HepG2 (cell line): ENCODE measurements around the gene METTL22. TPM values are rescaled to one million over a fixed set of nuclear protein-coding genes. Genes with fewer than 3 reads are reported as not detected.

Source experiments
- ADNP ChIP-seq: sonication (generic); formaldehyde crosslinking; IDR thresholded peaks from 2 replicates; pipeline ENCODE4 v1.4.0; 2020; ENCODE audit warnings: missing genetic modification reagents
- ZC3H13 ChIP-seq: sonication (generic); formaldehyde crosslinking; IDR thresholded peaks from 2 replicates; pipeline ENCODE4 v1.8.1; 2023; ENCODE audit warnings: mild to moderate bottlenecking, missing genetic modification reagents, moderate library complexity
- ZNF737 ChIP-seq: sonication (generic); formaldehyde crosslinking; IDR thresholded peaks from 2 replicates; pipeline ENCODE4 v1.5.0; 2020; ENCODE audit warnings: missing genetic modification reagents, mild to moderate bottlenecking, borderline replicate concordance
- polyA plus RNA-seq, 8 experiments: library from polyadenylated mRNA; depleted of rRNA in 3 of 8; stranded (reverse) in 7 of 8; unstranded in 1 of 8; fragments of >200 nt; fragmentation: Illumina TruSeq in 4 of 8; extraction: Trizol in 4 of 8; gene quantifications; 2 replicates each; pipeline versions ENCODE4 v1.2.1 to v1.2.3, GENCODE V29; 2011 to 2016; ENCODE audit warnings: low read depth in 4 of 8, missing spikeins in 1 of 8, mixed read lengths in 1 of 8; ENCODE audit not compliant: insufficient read depth in 1 of 8
- total RNA-seq, 5 experiments: library from RNA; depleted of rRNA; stranded (reverse); fragments of >200 nt; fragmentation: Illumina TruSeq; extraction: Trizol; gene quantifications; 2 replicates each; pipeline ENCODE4 v1.2.3, GENCODE V29; 2016; ENCODE audit warnings: low read depth in 1 of 5
- TF ChIP-seq, protein P1 (sequence below): sonication (generic); formaldehyde crosslinking; IDR thresholded peaks from 2 replicates; pipeline ENCODE4 v1.4.0; 2020; ENCODE audit warnings: missing genetic modification reagents, borderline replicate concordance
- TF ChIP-seq, protein P2 (sequence below): IDR thresholded peaks from 2 replicates; pipeline ENCODE4 v1.6.1; 2016
- TF ChIP-seq, protein P3 (sequence below): sonication (generic); formaldehyde crosslinking; conservative IDR thresholded peaks from 2 replicates; pipeline ENCODE4 v1.8.0; 2022; ENCODE audit warnings: missing genetic modification reagents
- TF ChIP-seq, protein P4 (sequence below): sonication (generic); formaldehyde crosslinking; IDR thresholded peaks from 2 replicates; pipeline ENCODE4 v1.5.0; 2020; ENCODE audit warnings: missing genetic modification reagents
- TF ChIP-seq, protein P5 (sequence below): sonication (generic); formaldehyde crosslinking; IDR thresholded peaks from 2 replicates; pipeline ENCODE4 v1.4.0; 2020; ENCODE audit warnings: missing genetic modification reagents
- TF ChIP-seq, protein P6 (sequence below): sonication (generic); formaldehyde crosslinking; IDR thresholded peaks from 2 replicates; pipeline ENCODE4 v1.4.0; 2020; ENCODE audit warnings: missing genetic modification reagents, borderline replicate concordance
- TF ChIP-seq, protein P7 (sequence below): IDR thresholded peaks from 2 replicates; pipeline ENCODE4 v1.6.1; 2016; ENCODE audit warnings: mild to moderate bottlenecking

METTL22 gene
- total and polyA plus RNA-seq, 2 of the 13 experiments (the other 11 are each of a cell fraction or from before 2014, with no cell fraction given): 36.2 to 94.8 TPM

DNA sequence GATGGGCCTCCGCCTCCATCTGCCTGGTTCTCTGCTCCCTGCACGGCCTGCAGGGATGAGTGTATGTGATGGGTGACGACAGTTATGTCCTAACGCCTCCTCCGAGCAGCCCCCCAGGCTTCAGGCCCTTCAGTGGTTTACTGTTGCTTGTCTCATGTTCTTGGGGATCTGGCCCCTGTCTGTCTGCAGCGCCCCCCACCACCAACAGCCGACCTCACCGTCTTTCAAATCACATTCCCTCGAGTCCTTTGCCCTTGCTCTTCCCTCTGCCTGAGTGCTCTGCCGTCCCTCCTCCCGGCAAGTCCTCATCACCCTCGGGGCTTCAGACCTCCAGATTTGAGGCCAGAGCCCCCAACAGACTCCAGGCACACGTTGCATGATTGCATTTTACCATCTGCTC, 18.2 kb downstream of the METTL22 start (continued):
- TF ChIP-seq, protein P1, sequence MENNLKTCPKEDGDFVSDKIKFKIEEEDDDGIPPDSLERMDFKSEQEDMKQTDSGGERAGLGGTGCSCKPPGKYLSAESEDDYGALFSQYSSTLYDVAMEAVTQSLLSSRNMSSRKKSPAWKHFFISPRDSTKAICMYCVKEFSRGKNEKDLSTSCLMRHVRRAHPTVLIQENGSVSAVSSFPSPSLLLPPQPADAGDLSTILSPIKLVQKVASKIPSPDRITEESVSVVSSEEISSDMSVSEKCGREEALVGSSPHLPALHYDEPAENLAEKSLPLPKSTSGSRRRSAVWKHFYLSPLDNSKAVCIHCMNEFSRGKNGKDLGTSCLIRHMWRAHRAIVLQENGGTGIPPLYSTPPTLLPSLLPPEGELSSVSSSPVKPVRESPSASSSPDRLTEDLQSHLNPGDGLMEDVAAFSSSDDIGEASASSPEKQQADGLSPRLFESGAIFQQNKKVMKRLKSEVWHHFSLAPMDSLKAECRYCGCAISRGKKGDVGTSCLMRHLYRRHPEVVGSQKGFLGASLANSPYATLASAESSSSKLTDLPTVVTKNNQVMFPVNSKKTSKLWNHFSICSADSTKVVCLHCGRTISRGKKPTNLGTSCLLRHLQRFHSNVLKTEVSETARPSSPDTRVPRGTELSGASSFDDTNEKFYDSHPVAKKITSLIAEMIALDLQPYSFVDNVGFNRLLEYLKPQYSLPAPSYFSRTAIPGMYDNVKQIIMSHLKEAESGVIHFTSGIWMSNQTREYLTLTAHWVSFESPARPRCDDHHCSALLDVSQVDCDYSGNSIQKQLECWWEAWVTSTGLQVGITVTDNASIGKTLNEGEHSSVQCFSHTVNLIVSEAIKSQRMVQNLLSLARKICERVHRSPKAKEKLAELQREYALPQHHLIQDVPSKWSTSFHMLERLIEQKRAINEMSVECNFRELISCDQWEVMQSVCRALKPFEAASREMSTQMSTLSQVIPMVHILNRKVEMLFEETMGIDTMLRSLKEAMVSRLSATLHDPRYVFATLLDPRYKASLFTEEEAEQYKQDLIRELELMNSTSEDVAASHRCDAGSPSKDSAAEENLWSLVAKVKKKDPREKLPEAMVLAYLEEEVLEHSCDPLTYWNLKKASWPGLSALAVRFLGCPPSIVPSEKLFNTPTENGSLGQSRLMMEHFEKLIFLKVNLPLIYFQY: no peak
- TF ChIP-seq ZNF737 (CRISPR knock-in tag) (no peak), ZC3H13 (CRISPR knock-in tag) (no peak), ADNP (CRISPR knock-in tag) (no peak)
- TF ChIP-seq, protein P2, sequence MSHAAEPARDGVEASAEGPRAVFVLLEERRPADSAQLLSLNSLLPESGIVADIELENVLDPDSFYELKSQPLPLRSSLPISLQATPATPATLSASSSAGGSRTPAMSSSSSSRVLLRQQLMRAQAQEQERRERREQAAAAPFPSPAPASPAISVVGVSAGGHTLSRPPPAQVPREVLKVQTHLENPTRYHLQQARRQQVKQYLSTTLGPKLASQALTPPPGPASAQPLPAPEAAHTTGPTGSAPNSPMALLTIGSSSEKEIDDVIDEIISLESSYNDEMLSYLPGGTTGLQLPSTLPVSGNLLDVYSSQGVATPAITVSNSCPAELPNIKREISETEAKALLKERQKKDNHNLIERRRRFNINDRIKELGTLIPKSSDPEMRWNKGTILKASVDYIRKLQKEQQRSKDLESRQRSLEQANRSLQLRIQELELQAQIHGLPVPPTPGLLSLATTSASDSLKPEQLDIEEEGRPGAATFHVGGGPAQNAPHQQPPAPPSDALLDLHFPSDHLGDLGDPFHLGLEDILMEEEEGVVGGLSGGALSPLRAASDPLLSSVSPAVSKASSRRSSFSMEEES (CRISPR knock-in tag): no peak
- TF ChIP-seq, protein P3, sequence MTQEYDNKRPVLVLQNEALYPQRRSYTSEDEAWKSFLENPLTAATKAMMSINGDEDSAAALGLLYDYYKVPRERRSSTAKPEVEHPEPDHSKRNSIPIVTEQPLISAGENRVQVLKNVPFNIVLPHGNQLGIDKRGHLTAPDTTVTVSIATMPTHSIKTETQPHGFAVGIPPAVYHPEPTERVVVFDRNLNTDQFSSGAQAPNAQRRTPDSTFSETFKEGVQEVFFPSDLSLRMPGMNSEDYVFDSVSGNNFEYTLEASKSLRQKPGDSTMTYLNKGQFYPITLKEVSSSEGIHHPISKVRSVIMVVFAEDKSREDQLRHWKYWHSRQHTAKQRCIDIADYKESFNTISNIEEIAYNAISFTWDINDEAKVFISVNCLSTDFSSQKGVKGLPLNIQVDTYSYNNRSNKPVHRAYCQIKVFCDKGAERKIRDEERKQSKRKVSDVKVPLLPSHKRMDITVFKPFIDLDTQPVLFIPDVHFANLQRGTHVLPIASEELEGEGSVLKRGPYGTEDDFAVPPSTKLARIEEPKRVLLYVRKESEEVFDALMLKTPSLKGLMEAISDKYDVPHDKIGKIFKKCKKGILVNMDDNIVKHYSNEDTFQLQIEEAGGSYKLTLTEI (CRISPR knock-in tag): no peak
- TF ChIP-seq, protein P4, sequence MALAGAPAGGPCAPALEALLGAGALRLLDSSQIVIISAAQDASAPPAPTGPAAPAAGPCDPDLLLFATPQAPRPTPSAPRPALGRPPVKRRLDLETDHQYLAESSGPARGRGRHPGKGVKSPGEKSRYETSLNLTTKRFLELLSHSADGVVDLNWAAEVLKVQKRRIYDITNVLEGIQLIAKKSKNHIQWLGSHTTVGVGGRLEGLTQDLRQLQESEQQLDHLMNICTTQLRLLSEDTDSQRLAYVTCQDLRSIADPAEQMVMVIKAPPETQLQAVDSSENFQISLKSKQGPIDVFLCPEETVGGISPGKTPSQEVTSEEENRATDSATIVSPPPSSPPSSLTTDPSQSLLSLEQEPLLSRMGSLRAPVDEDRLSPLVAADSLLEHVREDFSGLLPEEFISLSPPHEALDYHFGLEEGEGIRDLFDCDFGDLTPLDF: no peak
- TF ChIP-seq, protein P5, sequence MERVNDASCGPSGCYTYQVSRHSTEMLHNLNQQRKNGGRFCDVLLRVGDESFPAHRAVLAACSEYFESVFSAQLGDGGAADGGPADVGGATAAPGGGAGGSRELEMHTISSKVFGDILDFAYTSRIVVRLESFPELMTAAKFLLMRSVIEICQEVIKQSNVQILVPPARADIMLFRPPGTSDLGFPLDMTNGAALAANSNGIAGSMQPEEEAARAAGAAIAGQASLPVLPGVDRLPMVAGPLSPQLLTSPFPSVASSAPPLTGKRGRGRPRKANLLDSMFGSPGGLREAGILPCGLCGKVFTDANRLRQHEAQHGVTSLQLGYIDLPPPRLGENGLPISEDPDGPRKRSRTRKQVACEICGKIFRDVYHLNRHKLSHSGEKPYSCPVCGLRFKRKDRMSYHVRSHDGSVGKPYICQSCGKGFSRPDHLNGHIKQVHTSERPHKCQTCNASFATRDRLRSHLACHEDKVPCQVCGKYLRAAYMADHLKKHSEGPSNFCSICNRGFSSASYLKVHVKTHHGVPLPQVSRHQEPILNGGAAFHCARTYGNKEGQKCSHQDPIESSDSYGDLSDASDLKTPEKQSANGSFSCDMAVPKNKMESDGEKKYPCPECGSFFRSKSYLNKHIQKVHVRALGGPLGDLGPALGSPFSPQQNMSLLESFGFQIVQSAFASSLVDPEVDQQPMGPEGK: no peak
- TF ChIP-seq, protein P6, sequence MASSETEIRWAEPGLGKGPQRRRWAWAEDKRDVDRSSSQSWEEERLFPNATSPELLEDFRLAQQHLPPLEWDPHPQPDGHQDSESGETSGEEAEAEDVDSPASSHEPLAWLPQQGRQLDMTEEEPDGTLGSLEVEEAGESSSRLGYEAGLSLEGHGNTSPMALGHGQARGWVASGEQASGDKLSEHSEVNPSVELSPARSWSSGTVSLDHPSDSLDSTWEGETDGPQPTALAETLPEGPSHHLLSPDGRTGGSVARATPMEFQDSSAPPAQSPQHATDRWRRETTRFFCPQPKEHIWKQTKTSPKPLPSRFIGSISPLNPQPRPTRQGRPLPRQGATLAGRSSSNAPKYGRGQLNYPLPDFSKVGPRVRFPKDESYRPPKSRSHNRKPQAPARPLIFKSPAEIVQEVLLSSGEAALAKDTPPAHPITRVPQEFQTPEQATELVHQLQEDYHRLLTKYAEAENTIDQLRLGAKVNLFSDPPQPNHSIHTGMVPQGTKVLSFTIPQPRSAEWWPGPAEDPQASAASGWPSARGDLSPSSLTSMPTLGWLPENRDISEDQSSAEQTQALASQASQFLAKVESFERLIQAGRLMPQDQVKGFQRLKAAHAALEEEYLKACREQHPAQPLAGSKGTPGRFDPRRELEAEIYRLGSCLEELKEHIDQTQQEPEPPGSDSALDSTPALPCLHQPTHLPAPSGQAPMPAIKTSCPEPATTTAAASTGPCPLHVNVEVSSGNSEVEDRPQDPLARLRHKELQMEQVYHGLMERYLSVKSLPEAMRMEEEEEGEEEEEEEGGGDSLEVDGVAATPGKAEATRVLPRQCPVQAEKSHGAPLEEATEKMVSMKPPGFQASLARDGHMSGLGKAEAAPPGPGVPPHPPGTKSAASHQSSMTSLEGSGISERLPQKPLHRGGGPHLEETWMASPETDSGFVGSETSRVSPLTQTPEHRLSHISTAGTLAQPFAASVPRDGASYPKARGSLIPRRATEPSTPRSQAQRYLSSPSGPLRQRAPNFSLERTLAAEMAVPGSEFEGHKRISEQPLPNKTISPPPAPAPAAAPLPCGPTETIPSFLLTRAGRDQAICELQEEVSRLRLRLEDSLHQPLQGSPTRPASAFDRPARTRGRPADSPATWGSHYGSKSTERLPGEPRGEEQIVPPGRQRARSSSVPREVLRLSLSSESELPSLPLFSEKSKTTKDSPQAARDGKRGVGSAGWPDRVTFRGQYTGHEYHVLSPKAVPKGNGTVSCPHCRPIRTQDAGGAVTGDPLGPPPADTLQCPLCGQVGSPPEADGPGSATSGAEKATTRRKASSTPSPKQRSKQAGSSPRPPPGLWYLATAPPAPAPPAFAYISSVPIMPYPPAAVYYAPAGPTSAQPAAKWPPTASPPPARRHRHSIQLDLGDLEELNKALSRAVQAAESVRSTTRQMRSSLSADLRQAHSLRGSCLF: no peak
- TF ChIP-seq, protein P7, sequence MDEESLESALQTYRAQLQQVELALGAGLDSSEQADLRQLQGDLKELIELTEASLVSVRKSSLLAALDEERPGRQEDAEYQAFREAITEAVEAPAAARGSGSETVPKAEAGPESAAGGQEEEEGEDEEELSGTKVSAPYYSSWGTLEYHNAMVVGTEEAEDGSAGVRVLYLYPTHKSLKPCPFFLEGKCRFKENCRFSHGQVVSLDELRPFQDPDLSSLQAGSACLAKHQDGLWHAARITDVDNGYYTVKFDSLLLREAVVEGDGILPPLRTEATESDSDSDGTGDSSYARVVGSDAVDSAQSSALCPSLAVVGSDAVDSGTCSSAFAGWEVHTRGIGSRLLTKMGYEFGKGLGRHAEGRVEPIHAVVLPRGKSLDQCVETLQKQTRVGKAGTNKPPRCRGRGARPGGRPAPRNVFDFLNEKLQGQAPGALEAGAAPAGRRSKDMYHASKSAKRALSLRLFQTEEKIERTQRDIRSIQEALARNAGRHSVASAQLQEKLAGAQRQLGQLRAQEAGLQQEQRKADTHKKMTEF (CRISPR knock-in tag): no peak
